Dendritic cell treated with granulocyte-macrophage colony-stimulating factor and Interleukin-4, amounts not matched to agents 40 ng/mL and 50 ng/mL, for 4 days (primary cell): Measurements from ENCODE around the gene ALDH3B2.
A peak's percentile ranks its signal among the peaks of the same experiment; 100 is the strongest.
"Not testable (repeated sequence)": the region's sequence is repeated elsewhere in the genome, so short reads cannot be mapped to it uniquely, and the experiment has no call there.

Experiments used
- H3K27ac Mint-ChIP-seq: one replicate; pipeline ENCODE4 v1.8.0; 2022; ENCODE audit warnings: mild to moderate bottlenecking, mixed read lengths
- H3K27me3 Mint-ChIP-seq: one replicate; pipeline ENCODE4 v1.8.0; 2022; ENCODE audit warnings: mild to moderate bottlenecking, mixed read lengths
- H3K36me3 Mint-ChIP-seq: one replicate; pipeline ENCODE4 v1.8.0; 2022; ENCODE audit warnings: low read depth, mixed read lengths
- H3K4me1 Mint-ChIP-seq: one replicate; pipeline ENCODE4 v1.8.0; 2022; ENCODE audit warnings: low read depth, mixed read lengths
- H3K4me3 Mint-ChIP-seq: one replicate; pipeline ENCODE4 v1.8.0; 2022; ENCODE audit warnings: mild to moderate bottlenecking, moderate library complexity, mixed read lengths
- H3K9me3 Mint-ChIP-seq: one replicate; pipeline ENCODE4 v1.8.0; 2022; ENCODE audit warnings: mixed read lengths
- intact Hi-C: fragments of 100-400 bp; cut with micrococcal nuclease; formaldehyde crosslinking; loops from one replicate; pipeline ENCODE4 v1.15.0; 2022

The ALDH3B2 gene

GRCh38 chr11:67629386-67630227, 44.8 kb downstream of the ALDH3B2 start, which contains the start of gene NUDT8:
Gene NUDT8 (minus strand): TSS chr11:67629937. CDS start chr11:67629911, 26 bp downstream.
- Mint-ChIP-seq H3K36me3 (peaks cover 5% of the 10 kb centered on the region), H3K4me1 (peaks cover 13% of the 10 kb centered on the region), H3K27ac (peak within 1 kb of the TSS; percentile 92), H3K27me3 (peaks cover 11% of the 10 kb centered on the region), H3K9me3 (no peaks in the 10 kb centered on the region), H3K4me3 (peak within 1 kb of the TSS; percentile 84)
- intact Hi-C loops, result loop anchor here (1.0 kb wide), 1 partner anchor 30 kb away; no protein-coding TSS in a partner anchor

- H3K9me3 Mint-ChIP-seq, result no peaks in the 10 kb centered on the region
- H3K4me3 Mint-ChIP-seq, result no peak overlapping the region
- peaks cover 16% of the 10 kb centered on the region for H3K4me1 Mint-ChIP-seq
- intact Hi-C loops, result loop anchor here (1.0 kb wide), 1 partner anchor 30 kb away; no protein-coding TSS in a partner anchor
- peak overlapping the region; percentile 92 for H3K27ac Mint-ChIP-seq
- peaks cover 5% of the 10 kb centered on the region for H3K36me3 Mint-ChIP-seq
- peaks cover 11% of the 10 kb centered on the region for H3K27me3 Mint-ChIP-seq
Measured at GRCh38 chr11:67628710-67629385, 45.6 kb downstream of the ALDH3B2 start.

GRCh38 chr11:67627812-67628624, 46.4 kb downstream of the ALDH3B2 start:
- peaks cover 18% of the 10 kb centered on the region for H3K4me1 Mint-ChIP-seq
- no peaks in the 10 kb centered on the region for H3K9me3 Mint-ChIP-seq
- H3K36me3 Mint-ChIP-seq, result peaks cover 5% of the 10 kb centered on the region
- H3K27me3 Mint-ChIP-seq, result peaks cover 5% of the 10 kb centered on the region
- H3K27ac Mint-ChIP-seq, result no peak overlapping the region
- no peak overlapping the region for H3K4me3 Mint-ChIP-seq
- intact Hi-C loops, result no loop called here

GRCh38 chr11:67627441-67627811, 47.0 kb downstream of the ALDH3B2 start:
- Mint-ChIP-seq H3K36me3 (peaks cover 5% of the 10 kb centered on the region), H3K27me3 (peaks cover 5% of the 10 kb centered on the region), H3K27ac (no peak overlapping the region), H3K9me3 (no peaks in the 10 kb centered on the region), H3K4me1 (peaks cover 18% of the 10 kb centered on the region), H3K4me3 (no peak overlapping the region)
- intact Hi-C loops, result no loop called here

GRCh38 chr11:67626970-67627369, 47.5 kb downstream of the ALDH3B2 start:
- intact Hi-C loops, result no loop called here
- H3K27ac Mint-ChIP-seq, result no peak overlapping the region
- no peak overlapping the region for H3K4me3 Mint-ChIP-seq
- peaks cover 2% of the 10 kb centered on the region for H3K27me3 Mint-ChIP-seq
- H3K36me3 Mint-ChIP-seq, result peaks cover 5% of the 10 kb centered on the region
- peaks cover 18% of the 10 kb centered on the region for H3K4me1 Mint-ChIP-seq
- H3K9me3 Mint-ChIP-seq, result no peaks in the 10 kb centered on the region

- intact Hi-C loops, result not testable (repeated sequence)
Measured at GRCh38 chr11:67626131-67626833, 48.1 kb downstream of the ALDH3B2 start.

GRCh38 chr11:67623795-67624194, 50.6 kb downstream of the ALDH3B2 start:
- H3K27ac Mint-ChIP-seq, result not testable (repeated sequence)

More at GRCh38 chr11:67626131-67626833, 48.1 kb downstream of the ALDH3B2 start:
- H3K9me3 Mint-ChIP-seq, H3K36me3 Mint-ChIP-seq, H3K27me3 Mint-ChIP-seq, H3K4me3 Mint-ChIP-seq, H3K27ac Mint-ChIP-seq: not testable (repeated sequence)
- peaks cover 18% of the 10 kb centered on the region for H3K4me1 Mint-ChIP-seq

GRCh38 chr11:67622905-67623304, 51.5 kb downstream of the ALDH3B2 start:
- H3K27ac Mint-ChIP-seq, H3K4me3 Mint-ChIP-seq, H3K4me1 Mint-ChIP-seq, H3K27me3 Mint-ChIP-seq, intact Hi-C loops, H3K9me3 Mint-ChIP-seq, H3K36me3 Mint-ChIP-seq: not testable (repeated sequence)

More at GRCh38 chr11:67623795-67624194, 50.6 kb downstream of the ALDH3B2 start:
- H3K9me3 Mint-ChIP-seq, H3K27me3 Mint-ChIP-seq, H3K36me3 Mint-ChIP-seq, H3K4me3 Mint-ChIP-seq, H3K4me1 Mint-ChIP-seq, intact Hi-C loops: not testable (repeated sequence)

GRCh38 chr11:67621928-67622327, 52.5 kb downstream of the ALDH3B2 start:
- H3K27me3 Mint-ChIP-seq, result peaks cover 12% of the 10 kb centered on the region
- H3K36me3 Mint-ChIP-seq, H3K27ac Mint-ChIP-seq, intact Hi-C loops, H3K4me1 Mint-ChIP-seq, H3K4me3 Mint-ChIP-seq, H3K9me3 Mint-ChIP-seq: not testable (repeated sequence)

- H3K27ac Mint-ChIP-seq, H3K4me3 Mint-ChIP-seq, H3K36me3 Mint-ChIP-seq, intact Hi-C loops, H3K9me3 Mint-ChIP-seq: not testable (repeated sequence)
- peaks cover 10% of the 10 kb centered on the region for H3K4me1 Mint-ChIP-seq
- H3K27me3 Mint-ChIP-seq, result peaks cover 25% of the 10 kb centered on the region
Measured at GRCh38 chr11:67620621-67621020, 53.8 kb downstream of the ALDH3B2 start.

- intact Hi-C loops, result loop anchor here (5.0 kb wide), 1 partner anchor 38 kb away; the partner anchor contains the start of gene GSTP1
- not testable (repeated sequence) for H3K27ac Mint-ChIP-seq, H3K9me3 Mint-ChIP-seq
Measured at GRCh38 chr11:67619683-67620618, 54.5 kb downstream of the ALDH3B2 start.

GRCh38 chr11:67618901-67619659, 55.3 kb downstream of the ALDH3B2 start:
- not testable (repeated sequence) for H3K27ac Mint-ChIP-seq, H3K9me3 Mint-ChIP-seq, H3K36me3 Mint-ChIP-seq, H3K4me3 Mint-ChIP-seq
- Mint-ChIP-seq H3K27me3 (peaks cover 35% of the 10 kb centered on the region), H3K4me1 (peaks cover 23% of the 10 kb centered on the region)
- intact Hi-C loops, result loop anchor here (5.0 kb wide), 1 partner anchor 37 kb away; the partner anchor contains the start of gene GSTP1

More at GRCh38 chr11:67619683-67620618, 54.5 kb downstream of the ALDH3B2 start:
- H3K4me1 Mint-ChIP-seq, result peaks cover 14% of the 10 kb centered on the region
- not testable (repeated sequence) for H3K4me3 Mint-ChIP-seq, H3K36me3 Mint-ChIP-seq
- H3K27me3 Mint-ChIP-seq, result peaks cover 32% of the 10 kb centered on the region
